Endothelial cell of umbilical vein (primary cell): Measurements from ENCODE around the gene USB1. TPM values are rescaled to one million over a fixed set of nuclear protein-coding genes. Genes with fewer than 3 reads are reported as not detected.

Experiments used
- BruUV-seq: library from RNA; stranded (reverse); fragments of 400-500 nt; replicated peaks from 2 replicates; lab custom pipeline; 2021; lab: Mats Ljungman, UMichigan
- CTCF ChIA-PET: fragments of 300-600, 350-600 bp; sonication (Branson Sonifier 250); formaldehyde crosslinking; loops from one replicate; lab custom pipeline; 2021; ENCODE audit warnings: antibody characterized with exemption, inconsistent platforms; lab: Charles Lee
- POLR2A ChIA-PET: fragments of 300-600, 350-600 bp; sonication (Branson Sonifier 250); formaldehyde crosslinking; loops from one replicate; lab custom pipeline; 2021; ENCODE audit warnings: antibody characterized with exemption, inconsistent platforms; lab: Charles Lee
- DNase-seq: peaks from one replicate; pipeline ENCODE4 v3.0.0-alpha.2; 2011; ENCODE audit warnings: low read depth, low spot score
- FAIRE-seq: peaks from 2 replicates; lab custom pipeline; 2011; peaks lifted over from hg19 to GRCh38; lab: Jason Lieb, UNC
- H2AFZ ChIP-seq: 2 replicates; pipeline ENCODE4 v1.6.0; 2012; ENCODE audit warnings: low read depth, low read length, control low read depth, inconsistent platforms
- H3K27ac ChIP-seq: 2 replicates; pipeline ENCODE4 v1.5.1; 2011; ENCODE audit warnings: low read depth, mild to moderate bottlenecking, control low read depth, low read length, moderate library complexity; ENCODE audit not compliant: insufficient read depth
- H3K27me3 ChIP-seq, 2 experiments: 2 replicates each; pipeline versions ENCODE4 v1.6.0 to v1.6.1; 2011; ENCODE audit warnings: low read length in 2 of 2, mixed read lengths in 1 of 2; ENCODE audit not compliant: control insufficient read depth in 2 of 2, insufficient read depth in 2 of 2
- H3K36me3 ChIP-seq, 2 experiments: 2 replicates in 1 of 2; 3 replicates in 1 of 2; pipeline ENCODE4 v1.5.1; 2011; ENCODE audit warnings: low read length in 2 of 2, mild to moderate bottlenecking in 1 of 2, moderate library complexity in 1 of 2; ENCODE audit not compliant: control insufficient read depth in 2 of 2, insufficient read depth in 2 of 2; ENCODE audit errors: extremely low read depth in 1 of 2
- H3K4me1 ChIP-seq: 3 replicates; pipeline ENCODE4 v1.5.1; 2011; ENCODE audit warnings: mild to moderate bottlenecking, low read length; ENCODE audit not compliant: control insufficient read depth, insufficient read depth; ENCODE audit errors: extremely low read depth
- H3K4me2 ChIP-seq: 2 replicates; pipeline ENCODE4 v1.6.1; 2011; ENCODE audit warnings: low read length, control low read depth, mixed read lengths; ENCODE audit not compliant: insufficient read depth
- H3K4me3 ChIP-seq, 3 experiments: fragments of 200-600 bp in 1 of 3; sonication (generic), shearing (Covaris generic) in 1 of 3; replicated peaks in 1 of 3; 2 replicates each; pipeline ENCODE4 v1.5.1; 2011 to 2016; ENCODE audit warnings: control low read depth in 3 of 3, low read length in 3 of 3, mild to moderate bottlenecking in 2 of 3, inconsistent platforms in 1 of 3, low read depth in 1 of 3, moderate library complexity in 1 of 3; ENCODE audit not compliant: insufficient read depth in 1 of 3
- H3K79me2 ChIP-seq: 2 replicates; pipeline ENCODE4 v1.6.0; 2012; ENCODE audit warnings: low read length, inconsistent platforms; ENCODE audit not compliant: control insufficient read depth, insufficient read depth
- H3K9ac ChIP-seq: replicated peaks from 2 replicates; pipeline ENCODE3; 2011; ENCODE audit warnings: low read length, control low read depth; ENCODE audit not compliant: insufficient read depth; ENCODE audit errors: extremely low read depth
- H3K9me1 ChIP-seq: replicated peaks from 3 replicates; pipeline ENCODE4 v1.6.0; 2011; ENCODE audit warnings: mild to moderate bottlenecking, low read length; ENCODE audit not compliant: control insufficient read depth, insufficient read depth; ENCODE audit errors: extremely low read depth
- H3K9me3 ChIP-seq: replicated peaks from 2 replicates; pipeline ENCODE4 v1.5.1; 2012; ENCODE audit warnings: low read length, inconsistent platforms; ENCODE audit not compliant: control insufficient read depth, insufficient read depth
- H4K20me1 ChIP-seq: replicated peaks from 2 replicates; pipeline ENCODE3; 2011; ENCODE audit warnings: mild to moderate bottlenecking, low read length; ENCODE audit not compliant: control insufficient read depth, insufficient read depth; ENCODE audit errors: extremely low read depth
- EZH2 ChIP-seq: IDR thresholded peaks from 2 replicates; pipeline ENCODE4 v1.6.1; 2012; ENCODE audit warnings: borderline replicate concordance, low read depth, mild to moderate bottlenecking, moderate library complexity, low read length, inconsistent platforms; ENCODE audit not compliant: severe bottlenecking
- FOS ChIP-seq: IDR thresholded peaks from 2 replicates; pipeline ENCODE4 v1.6.1; 2011; ENCODE audit warnings: mild to moderate bottlenecking, low read length, moderate library complexity, borderline replicate concordance; ENCODE audit not compliant: insufficient read depth
- GATA2 ChIP-seq: IDR thresholded peaks from 2 replicates; pipeline ENCODE4 v1.7.0; 2011; ENCODE audit warnings: low read depth, mild to moderate bottlenecking, moderate library complexity, mixed read lengths, low read length; ENCODE audit not compliant: insufficient read length, insufficient read depth
- JUN ChIP-seq: IDR thresholded peaks from 2 replicates; pipeline ENCODE4 v1.6.1; 2011; ENCODE audit warnings: borderline replicate concordance, low read depth; ENCODE audit not compliant: insufficient read length, insufficient read depth
- MYC ChIP-seq: IDR thresholded peaks from one replicate; pipeline ENCODE4 v1.6.1; 2011; ENCODE audit warnings: mild to moderate bottlenecking, low read depth, low read length
- POLR2A ChIP-seq: IDR thresholded peaks from 2 replicates; pipeline ENCODE4 v1.6.1; 2012; ENCODE audit warnings: low read depth, mild to moderate bottlenecking, control low read depth, low read length
- POLR2AphosphoS5 ChIP-seq: IDR thresholded peaks from 2 replicates; pipeline ENCODE4 v1.6.1; 2012; ENCODE audit warnings: low read depth, mild to moderate bottlenecking, control low read depth, low read length, moderate library complexity; ENCODE audit not compliant: insufficient read depth
- dilution Hi-C: fragments of 300-500 bp; cut with MboI; formaldehyde crosslinking; loops from one replicate; pipeline ENCODE4 v1.15.0; 2019; ENCODE audit warnings: low sequenced_read_pairs; ENCODE audit not compliant: extremely low pct_ligation_motif_present
- intact Hi-C: fragments of 100-400 bp; cut with micrococcal nuclease; formaldehyde crosslinking; loops from one replicate; pipeline ENCODE4 v1.10.0; 2022
- polyA plus RNA-seq, 4 experiments: library from polyadenylated mRNA; depleted of rRNA in 3 of 4; stranded (reverse) in 3 of 4; unstranded in 1 of 4; fragments of >200 nt; gene quantifications; 2 replicates each; pipeline versions ENCODE4 v1.2.1 to v1.2.3, GENCODE V29; 2011 to 2012; ENCODE audit warnings: missing spikeins in 1 of 4
- total RNA-seq: library from RNA; stranded (reverse); gene quantifications from 2 replicates; pipeline ENCODE4 v1.2.3, GENCODE V29; 2021
- TF ChIP-seq, protein P1 (sequence below): IDR thresholded peaks from 2 replicates; pipeline ENCODE4 v1.6.1; 2011; ENCODE audit not compliant: insufficient read depth, insufficient read length
- TF ChIP-seq, protein P2 (sequence below), 2 donors: IDR thresholded peaks; 1 replicate in 1 of 2; 2 replicates in 1 of 2; pipeline ENCODE4 v1.5.1; 2011; ENCODE audit warnings: low read length in 2 of 2, mild to moderate bottlenecking in 2 of 2, moderate library complexity in 2 of 2, control low read depth in 1 of 2, inconsistent platforms in 1 of 2, low read depth in 1 of 2; ENCODE audit not compliant: insufficient read depth in 1 of 2; ENCODE audit errors: extremely low read depth in 1 of 2

USB1 gene
- total and polyA plus RNA-seq, 2 donors (not counting 3 experiments of a cell fraction or from before 2014, with no cell fraction given) = 64.6 to 83.8 TPM

DNA sequence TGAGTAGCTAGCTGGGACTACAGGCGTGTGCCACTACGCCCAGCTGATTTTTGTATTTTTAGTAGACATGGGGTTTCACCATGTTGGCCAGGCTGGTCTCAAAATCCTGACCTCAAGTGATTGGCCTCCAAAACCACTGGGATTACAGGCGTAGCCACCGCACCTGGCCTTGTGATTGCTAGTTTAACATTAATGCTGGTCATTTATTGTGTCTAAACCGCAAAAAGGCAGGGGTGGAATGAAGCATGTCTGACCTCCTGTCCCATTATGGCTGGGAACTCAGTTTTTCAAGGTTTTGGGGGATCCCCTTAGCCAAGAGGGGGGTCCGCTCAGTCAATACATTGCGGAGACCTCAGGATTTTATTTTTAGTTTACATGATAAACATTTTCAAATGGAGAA lies 19.6 kb upstream of the USB1 start:
- intact Hi-C loops = no loop called here
- no peak for FAIRE-seq
- no peak overlapping the region for H2AFZ ChIP-seq
- CTCF ChIA-PET = interaction anchor here (1.0 to 1.3 kb wide), 2 partner anchors 9 to 18 kb away, joined by 3 to 5 read pairs; no protein-coding TSS in a partner anchor
- H3K27ac ChIP-seq = no peak overlapping the region
- H3K79me2 ChIP-seq = no peaks in the 10 kb centered on the region
- H4K20me1 ChIP-seq = no peaks in the 10 kb centered on the region
- no peak overlapping the region for H3K4me3 ChIP-seq
- no peaks in the 10 kb centered on the region for H3K9me1 ChIP-seq
- TF ChIP-seq FOS = no peak
- no peak for TF ChIP-seq EZH2
- TF ChIP-seq POLR2A = no peak
- TF ChIP-seq MYC = no peak
- TF ChIP-seq JUN = no peak
- no peak for TF ChIP-seq GATA2
- TF ChIP-seq, protein P1, sequence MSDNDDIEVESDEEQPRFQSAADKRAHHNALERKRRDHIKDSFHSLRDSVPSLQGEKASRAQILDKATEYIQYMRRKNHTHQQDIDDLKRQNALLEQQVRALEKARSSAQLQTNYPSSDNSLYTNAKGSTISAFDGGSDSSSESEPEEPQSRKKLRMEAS = no peak
- peaks cover 0 to 2% of the 10 kb centered on the region in 2 experiments for H3K27me3 ChIP-seq
- no TSS peak for BruUV-seq
- no peak for DNase-seq
- dilution Hi-C loops = no loop called here
- H3K4me2 ChIP-seq = no peak overlapping the region
- POLR2A ChIA-PET = no interaction called here
- H3K4me1 ChIP-seq = peaks cover 9% of the 10 kb centered on the region
- no peak overlapping the region for H3K9ac ChIP-seq
- H3K9me3 ChIP-seq = no peaks in the 10 kb centered on the region
- H3K36me3 ChIP-seq = no peaks in the 10 kb centered on the region

DNA sequence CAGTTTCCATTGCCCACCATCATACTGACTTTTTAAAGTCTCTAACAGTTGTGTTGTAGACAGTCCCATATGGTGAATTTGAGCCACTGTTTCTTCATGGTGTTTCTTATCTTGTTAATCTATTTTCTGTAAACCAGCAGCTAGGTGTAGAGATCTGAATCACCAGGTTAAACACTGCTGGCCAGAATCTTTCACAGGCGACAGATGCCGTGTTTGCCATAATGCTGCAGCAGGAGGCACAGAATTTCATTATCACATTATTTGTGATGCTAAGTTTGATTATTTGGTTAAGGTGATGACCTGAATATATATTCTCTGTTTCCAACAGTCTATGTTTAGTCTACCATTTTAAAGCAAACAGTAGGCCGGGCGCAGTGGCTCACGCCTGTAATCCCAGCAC lies 18.8 kb upstream of the USB1 start:
- Histone ChIP-seq H3K9me3 (no peaks in the 10 kb centered on the region), H4K20me1 (no peaks in the 10 kb centered on the region), H3K4me2 (no peak overlapping the region), H3K79me2 (no peaks in the 10 kb centered on the region), H3K27ac (no peak overlapping the region), H3K9me1 (no peaks in the 10 kb centered on the region), H3K36me3 (no peaks in the 10 kb centered on the region), H2AFZ (no peak overlapping the region), H3K9ac (no peak overlapping the region), H3K4me1 (peaks cover 9% of the 10 kb centered on the region), H3K27me3 (no peaks in the 10 kb centered on the region), H3K4me3 (no peak overlapping the region)
- ChIA-PET POLR2A (no interaction called here), CTCF (no interaction called here)
- dilution Hi-C loops (no loop called here), intact Hi-C loops (no loop called here)
- no TSS peak for BruUV-seq
- TF ChIP-seq JUN (no peak), GATA2 (no peak), MYC (no peak), EZH2 (no peak), POLR2AphosphoS5 (no peak), FOS (no peak), POLR2A (no peak)
- TF ChIP-seq, protein P2, sequence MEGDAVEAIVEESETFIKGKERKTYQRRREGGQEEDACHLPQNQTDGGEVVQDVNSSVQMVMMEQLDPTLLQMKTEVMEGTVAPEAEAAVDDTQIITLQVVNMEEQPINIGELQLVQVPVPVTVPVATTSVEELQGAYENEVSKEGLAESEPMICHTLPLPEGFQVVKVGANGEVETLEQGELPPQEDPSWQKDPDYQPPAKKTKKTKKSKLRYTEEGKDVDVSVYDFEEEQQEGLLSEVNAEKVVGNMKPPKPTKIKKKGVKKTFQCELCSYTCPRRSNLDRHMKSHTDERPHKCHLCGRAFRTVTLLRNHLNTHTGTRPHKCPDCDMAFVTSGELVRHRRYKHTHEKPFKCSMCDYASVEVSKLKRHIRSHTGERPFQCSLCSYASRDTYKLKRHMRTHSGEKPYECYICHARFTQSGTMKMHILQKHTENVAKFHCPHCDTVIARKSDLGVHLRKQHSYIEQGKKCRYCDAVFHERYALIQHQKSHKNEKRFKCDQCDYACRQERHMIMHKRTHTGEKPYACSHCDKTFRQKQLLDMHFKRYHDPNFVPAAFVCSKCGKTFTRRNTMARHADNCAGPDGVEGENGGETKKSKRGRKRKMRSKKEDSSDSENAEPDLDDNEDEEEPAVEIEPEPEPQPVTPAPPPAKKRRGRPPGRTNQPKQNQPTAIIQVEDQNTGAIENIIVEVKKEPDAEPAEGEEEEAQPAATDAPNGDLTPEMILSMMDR (IDR thresholded peaks at IDR 0.05; ENCODE audit: extremely low read depth in 1 of 2, insufficient read depth in 1 of 2, low read depth in 1 of 2, low read length in 2 of 2) = no peak
- TF ChIP-seq, protein P1 = no peak
- DNase-seq (no peak), FAIRE-seq (no peak)
